ENCODE measurements around the gene EEF2. TPM values are rescaled to one million over a fixed set of nuclear protein-coding genes. Genes with fewer than 3 reads are reported as not detected.

Gene EEF2
- total RNA-seq, 1 experiment from 2014 or later: 3,615 TPM

DNA sequence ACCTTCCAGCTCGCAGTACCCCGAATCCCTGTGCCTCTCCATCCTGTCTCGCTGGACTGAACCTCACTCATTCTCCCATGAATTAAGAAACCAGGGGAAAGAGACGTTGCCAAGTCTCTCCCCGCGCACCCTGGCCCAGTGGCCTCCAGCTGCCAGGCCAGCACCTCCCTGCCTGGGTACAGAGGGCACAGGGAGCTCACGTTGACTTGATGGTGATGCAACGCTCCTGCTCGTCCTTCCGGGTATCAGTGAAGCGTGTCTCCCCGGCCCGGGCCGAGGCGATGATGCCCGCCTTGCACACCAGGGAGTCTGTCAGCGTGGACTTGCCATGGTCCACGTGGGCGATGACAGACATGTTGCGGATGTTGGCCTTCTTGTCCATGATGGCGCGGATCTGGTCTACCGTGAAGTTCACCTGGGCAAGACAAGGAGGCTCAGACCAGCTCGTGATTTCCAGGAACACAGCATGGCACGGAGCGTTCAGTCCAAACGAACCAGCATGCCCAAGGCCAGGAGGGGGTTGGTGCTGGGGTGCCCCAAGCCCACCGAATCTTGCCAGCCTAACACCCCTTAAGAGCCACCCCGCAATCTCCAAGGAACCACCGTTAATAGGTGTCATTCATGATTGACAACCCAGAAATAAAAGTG is 1.2 kb downstream of the EEF2 start:
- no peak overlapping the region for H3K23ac ChIP-seq (ENCODE audit: insufficient read length, low read depth, low read length)
- no peak overlapping the region for H4K91ac ChIP-seq (ENCODE audit: insufficient read length, low read depth, low read length)
- H3K4me1 Mint-ChIP-seq: peaks cover 37 to 42% of the 10 kb centered on the region in 2 experiments
- H3K79me2 ChIP-seq (ENCODE audit: insufficient read depth, low read length): peaks cover 26% of the 10 kb centered on the region
- H3K9ac ChIP-seq (ENCODE audit: extremely low read depth, insufficient read length, low read length): peak overlapping the region; percentile 100
- H3K4me1 ChIP-seq (ENCODE audit: insufficient read depth, low read length): no peaks in the 10 kb centered on the region
- H2BK20ac ChIP-seq (ENCODE audit: low read depth, low read length, poor library complexity, severe bottlenecking): no peak overlapping the region
- no peak overlapping the region for H4K8ac ChIP-seq (replicated peaks; ENCODE audit: insufficient read length, low read depth, low read length)
- no peak overlapping the region for H2BK12ac ChIP-seq (ENCODE audit: insufficient read length, low read depth, low read length)
- TF ChIP-seq, protein P1, sequence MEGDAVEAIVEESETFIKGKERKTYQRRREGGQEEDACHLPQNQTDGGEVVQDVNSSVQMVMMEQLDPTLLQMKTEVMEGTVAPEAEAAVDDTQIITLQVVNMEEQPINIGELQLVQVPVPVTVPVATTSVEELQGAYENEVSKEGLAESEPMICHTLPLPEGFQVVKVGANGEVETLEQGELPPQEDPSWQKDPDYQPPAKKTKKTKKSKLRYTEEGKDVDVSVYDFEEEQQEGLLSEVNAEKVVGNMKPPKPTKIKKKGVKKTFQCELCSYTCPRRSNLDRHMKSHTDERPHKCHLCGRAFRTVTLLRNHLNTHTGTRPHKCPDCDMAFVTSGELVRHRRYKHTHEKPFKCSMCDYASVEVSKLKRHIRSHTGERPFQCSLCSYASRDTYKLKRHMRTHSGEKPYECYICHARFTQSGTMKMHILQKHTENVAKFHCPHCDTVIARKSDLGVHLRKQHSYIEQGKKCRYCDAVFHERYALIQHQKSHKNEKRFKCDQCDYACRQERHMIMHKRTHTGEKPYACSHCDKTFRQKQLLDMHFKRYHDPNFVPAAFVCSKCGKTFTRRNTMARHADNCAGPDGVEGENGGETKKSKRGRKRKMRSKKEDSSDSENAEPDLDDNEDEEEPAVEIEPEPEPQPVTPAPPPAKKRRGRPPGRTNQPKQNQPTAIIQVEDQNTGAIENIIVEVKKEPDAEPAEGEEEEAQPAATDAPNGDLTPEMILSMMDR (conservative IDR thresholded peaks at IDR 0.05): no peak
- H2AFZ ChIP-seq (ENCODE audit: low read length): no peak overlapping the region
- H2BK5ac ChIP-seq (ENCODE audit: insufficient read length, low read length): no peak overlapping the region
- H3K23me2 ChIP-seq (ENCODE audit: insufficient read length, low read depth, low read length, poor library complexity, severe bottlenecking): peaks cover 25% of the 10 kb centered on the region
- H3K4ac ChIP-seq (ENCODE audit: low read depth, low read length): no peak overlapping the region
- H4K20me1 ChIP-seq (ENCODE audit: control insufficient read depth, insufficient read depth, insufficient read length): peaks cover 4% of the 10 kb centered on the region
- no CpG with 5 or more reads among the region's 30 CpGs for WGBS (ENCODE audit: extremely low coverage, insufficient read length, low lambda C conversion rate)
- no peak overlapping the region for H2AK5ac ChIP-seq (ENCODE audit: insufficient read length, low read length)
- H3K27me3 ChIP-seq (ENCODE audit: insufficient read depth, low read length): no peaks in the 10 kb centered on the region
- DNase-seq: peak; percentile 29
- H3K18ac ChIP-seq (ENCODE audit: insufficient read length, low read depth, low read length): no peak overlapping the region
- H3K4me3 Mint-ChIP-seq: peak overlapping the region; percentile 97 to 99
- peak overlapping the region; percentile 94 for H3K4me2 ChIP-seq (ENCODE audit: insufficient read depth, insufficient read length, low read length)
- no peak overlapping the region for H3K56ac ChIP-seq (ENCODE audit: insufficient read length, low read depth, low read length)
- no peak overlapping the region for H4K5ac ChIP-seq (ENCODE audit: insufficient read length, low read depth, low read length)
- H3K9me3 ChIP-seq (ENCODE audit: control insufficient read depth, low read depth, low read length): no peaks in the 10 kb centered on the region
- H3K9me3 Mint-ChIP-seq: no peaks in the 10 kb centered on the region; a peak in 1 of 5 replicates
- H2BK120ac ChIP-seq (ENCODE audit: low read depth, low read length, poor library complexity, severe bottlenecking): no peak overlapping the region
- H2BK15ac ChIP-seq (ENCODE audit: low read depth, low read length): no peak overlapping the region
- H3T11ph ChIP-seq (ENCODE audit: low read length): no peak overlapping the region
- peaks cover 55 to 61% (median 61%) of the 10 kb centered on the region in 3 experiments for H3K36me3 Mint-ChIP-seq (ENCODE audit: insufficient read depth in 1 of 3, low read depth in 3 of 3)
- no peak overlapping the region for H3K27ac ChIP-seq (ENCODE audit: insufficient read length, low read depth, low read length)
- H3K14ac ChIP-seq (ENCODE audit: insufficient read depth, low read length): no peak overlapping the region
- peak overlapping the region; percentile 98 to 99 (median 99) for H3K27ac Mint-ChIP-seq
- H3K79me1 ChIP-seq (ENCODE audit: insufficient read depth, low read depth, low read length, poor library complexity, severe bottlenecking): peaks cover 12% of the 10 kb centered on the region
- H3K27me3 Mint-ChIP-seq (ENCODE audit: low read depth): peaks cover 10% of the 10 kb centered on the region

Measured in H9 (cell line).